A549 (cell line): Measurements from ENCODE around the gene DCD.

Source experiments
- CBX8 ChIP-seq: fragments of 200-600 bp; sonication (generic); IDR thresholded peaks from 2 replicates; pipeline ENCODE4 v1.6.1; 2016
- CHD2 ChIP-seq: fragments of 150-350 bp; IDR thresholded peaks from 2 replicates; pipeline ENCODE4 v1.6.1; 2014; ENCODE audit warnings: low read length; ENCODE audit not compliant: partially characterized antibody
- CTCF ChIP-seq: fragments of >200 bp; sonication (Bioruptor Twin); formaldehyde crosslinking; IDR thresholded peaks from 3 replicates; pipeline ENCODE4 v1.5.1; 2016
- FOXS1 ChIP-seq: fragments of 250-450 bp; sonication (Bioruptor Pico); IDR thresholded peaks from 2 replicates; pipeline ENCODE4 v1.5.0; 2020; ENCODE audit warnings: mild to moderate bottlenecking, moderate library complexity
- KDM5A ChIP-seq: fragments of 200-600 bp; sonication (generic); IDR thresholded peaks from 2 replicates; pipeline ENCODE4 v1.6.1; 2016; ENCODE audit warnings: antibody characterized with exemption, mild to moderate bottlenecking
- MAFK ChIP-seq: fragments of 450-650 bp; IDR thresholded peaks from 2 replicates; pipeline ENCODE4 v1.6.1; 2014; ENCODE audit not compliant: partially characterized antibody
- MAZ ChIP-seq: fragments of 150-350 bp; IDR thresholded peaks from 2 replicates; pipeline ENCODE4 v1.6.1; 2014; ENCODE audit warnings: antibody characterized with exemption, low read depth, low read length, borderline replicate concordance
- MYC ChIP-seq: IDR thresholded peaks from 2 replicates; pipeline ENCODE4 v1.6.1; 2012; ENCODE audit warnings: mild to moderate bottlenecking, inconsistent platforms, low read length, improper control_type of control experiment, borderline replicate concordance
- POLR2A ChIP-seq: IDR thresholded peaks from 2 replicates; pipeline ENCODE4 v1.6.1; 2012; ENCODE audit warnings: mild to moderate bottlenecking, low read length
- POLR2AphosphoS2 ChIP-seq: conservative IDR thresholded peaks from 2 replicates; pipeline ENCODE4 v1.6.1; 2012; ENCODE audit warnings: low read length, improper control_type of control experiment, inconsistent platforms
- RCOR1 ChIP-seq: fragments of 150-350 bp; IDR thresholded peaks from 2 replicates; pipeline ENCODE4 v1.6.1; 2014; ENCODE audit warnings: antibody characterized with exemption, low read length, low read depth
- REST ChIP-seq: fragments of 200-600 bp; sonication (generic); IDR thresholded peaks from 2 replicates; pipeline ENCODE4 v1.6.1; 2016; ENCODE audit warnings: antibody characterized with exemption, mild to moderate bottlenecking, moderate library complexity
- SMC3 ChIP-seq: fragments of >200 bp; sonication (Bioruptor Twin); formaldehyde crosslinking; IDR thresholded peaks from 3 replicates; pipeline ENCODE4 v1.6.1; 2018; ENCODE audit warnings: inconsistent platforms
- USF2 ChIP-seq: fragments of 450-650 bp; IDR thresholded peaks from 2 replicates; pipeline ENCODE4 v1.6.1; 2014; ENCODE audit warnings: antibody characterized with exemption

- TF ChIP-seq POLR2AphosphoS2, result no peak
- TF ChIP-seq CHD2, result no peak
- no peak for TF ChIP-seq POLR2A
- TF ChIP-seq MYC, result no peak
- no peak for TF ChIP-seq CTCF
- no peak for TF ChIP-seq MAZ
- TF ChIP-seq CBX8, result no peak
- no peak for TF ChIP-seq REST
- TF ChIP-seq MAFK, result no peak
- no peak for TF ChIP-seq SMC3
- no peak for TF ChIP-seq USF2
- TF ChIP-seq RCOR1, result no peak
- no peak for TF ChIP-seq KDM5A
- TF ChIP-seq FOXS1 (CRISPR knock-in tag), result no peak
Measured at GRCh38 chr12:54611715-54612149, 36.4 kb downstream of the DCD start.
